ENCODE results near the gene TEAD1. TPM values are rescaled to one million over a fixed set of nuclear protein-coding genes. Genes with fewer than 3 reads are reported as not detected.
"Not testable (repeated sequence)": the region's sequence is repeated elsewhere in the genome, so short reads cannot be mapped to it uniquely, and the experiment has no call there.

Gene TEAD1
- total and polyA plus RNA-seq, 2 donors (not counting 3 experiments of a cell fraction or from before 2014, with no cell fraction given): 15.3 to 49.0 TPM

DNA sequence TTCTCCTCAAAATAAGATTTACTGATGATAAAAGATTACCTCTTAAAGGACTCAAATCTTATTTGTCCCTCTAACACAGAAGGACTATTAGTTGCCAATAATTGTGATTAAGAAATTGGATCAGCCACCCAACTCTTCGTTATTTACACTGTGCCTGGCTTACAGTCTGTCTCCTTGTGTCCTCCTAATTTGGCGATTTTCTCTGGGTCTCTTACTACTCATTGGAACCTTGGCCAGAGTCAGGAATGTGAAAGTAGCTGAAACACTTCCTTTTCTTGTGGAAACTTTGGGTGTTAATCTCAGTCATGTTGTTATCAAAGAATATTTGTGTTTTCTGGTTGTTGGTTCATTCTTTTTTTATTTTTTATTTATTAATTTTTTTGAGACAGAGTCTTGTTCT is 83.2 kb downstream of the TEAD1 start:
- BruUV-seq (replicated peaks): no TSS peak
- no peaks in the 10 kb centered on the region for H3K27me3 ChIP-seq (ENCODE audit: control insufficient read depth in 2 of 2, insufficient read depth in 2 of 2, low read length in 2 of 2)
- intact Hi-C loops (cut with micrococcal nuclease): no loop called here
- TF ChIP-seq GATA2 (IDR thresholded peaks at IDR 0.05; ENCODE audit: insufficient read depth, insufficient read length, low read depth, low read length): no peak
- no peak for TF ChIP-seq FOS (IDR thresholded peaks at IDR 0.05; ENCODE audit: borderline replicate concordance, insufficient read depth, low read length)
- peaks cover 22% of the 10 kb centered on the region for H3K4me1 ChIP-seq (ENCODE audit: control insufficient read depth, extremely low read depth, insufficient read depth, low read length)
- H2AFZ ChIP-seq (ENCODE audit: low read depth, low read length): no peak overlapping the region
- H3K9ac ChIP-seq (replicated peaks; ENCODE audit: extremely low read depth, insufficient read depth, low read length): no peak overlapping the region
- H3K27ac ChIP-seq (ENCODE audit: insufficient read depth, low read depth, low read length): no peak overlapping the region
- H3K4me2 ChIP-seq (ENCODE audit: insufficient read depth, low read length): no peak overlapping the region
- FAIRE-seq (no peak), DNase-seq (ENCODE audit: low read depth, low spot score) (peak; percentile 31)
- H3K79me2 ChIP-seq (ENCODE audit: control insufficient read depth, insufficient read depth, low read length): peaks cover 48% of the 10 kb centered on the region
- ChIA-PET CTCF (interaction anchor here (1.3 to 4.1 kb wide), 2 partner anchors 12 to 35 kb away, joined by 4 to 15 read pairs; no protein-coding TSS in a partner anchor), POLR2A (no interaction called here)
- peaks cover 2% of the 10 kb centered on the region for H3K9me1 ChIP-seq (replicated peaks; ENCODE audit: control insufficient read depth, extremely low read depth, insufficient read depth, low read length)
- H3K4me3 ChIP-seq (replicated peaks in 1 of 3; ENCODE audit: insufficient read depth in 1 of 3, low read depth in 1 of 3, low read length in 3 of 3): no peak overlapping the region
- H3K9me3 ChIP-seq (replicated peaks; ENCODE audit: control insufficient read depth, insufficient read depth, low read length): no peaks in the 10 kb centered on the region
- dilution Hi-C loops (cut with MboI; ENCODE audit: extremely low pct_ligation_motif_present, low sequenced_read_pairs): no loop called here
- H4K20me1 ChIP-seq (replicated peaks; ENCODE audit: control insufficient read depth, extremely low read depth, insufficient read depth, low read length): no peaks in the 10 kb centered on the region
- H3K36me3 ChIP-seq (ENCODE audit: control insufficient read depth in 2 of 2, extremely low read depth in 1 of 2, insufficient read depth in 2 of 2, low read length in 2 of 2): no peaks in the 10 kb centered on the region

DNA sequence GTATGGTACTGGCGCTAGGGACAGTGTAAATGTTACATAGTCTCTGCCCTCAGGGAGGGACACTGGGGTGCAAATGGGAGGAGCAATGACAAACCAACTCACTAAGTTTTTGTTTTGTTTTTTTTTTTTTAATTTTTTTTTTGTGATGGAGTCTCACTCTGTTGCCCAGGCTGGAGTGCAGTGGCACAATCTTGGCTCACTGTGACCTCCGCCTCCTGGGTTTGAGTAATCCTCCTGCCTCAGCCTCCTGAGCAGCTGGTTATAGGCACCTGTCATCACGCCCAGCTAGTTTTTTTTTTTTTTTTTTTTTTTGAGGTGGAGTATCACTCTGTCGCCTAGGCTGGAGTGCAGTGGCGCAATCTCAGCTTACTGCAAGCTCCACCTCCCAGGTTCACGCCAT is 83.9 kb downstream of the TEAD1 start:
- POLR2A ChIA-PET; H3K9ac ChIP-seq (replicated peaks; ENCODE audit: extremely low read depth, insufficient read depth, low read length); DNase-seq (ENCODE audit: low read depth, low spot score); H3K27me3 ChIP-seq (ENCODE audit: control insufficient read depth in 2 of 2, insufficient read depth in 2 of 2, low read length in 2 of 2); H3K9me3 ChIP-seq (replicated peaks; ENCODE audit: control insufficient read depth, insufficient read depth, low read length); H3K27ac ChIP-seq (ENCODE audit: insufficient read depth, low read depth, low read length); H3K9me1 ChIP-seq (replicated peaks; ENCODE audit: control insufficient read depth, extremely low read depth, insufficient read depth, low read length); H3K4me3 ChIP-seq (replicated peaks in 1 of 3; ENCODE audit: insufficient read depth in 1 of 3, low read depth in 1 of 3, low read length in 3 of 3); intact Hi-C loops (cut with micrococcal nuclease); H4K20me1 ChIP-seq (replicated peaks; ENCODE audit: control insufficient read depth, extremely low read depth, insufficient read depth, low read length); H3K4me2 ChIP-seq (ENCODE audit: insufficient read depth, low read length); H2AFZ ChIP-seq (ENCODE audit: low read depth, low read length); H3K36me3 ChIP-seq (ENCODE audit: control insufficient read depth in 2 of 2, extremely low read depth in 1 of 2, insufficient read depth in 2 of 2, low read length in 2 of 2); FAIRE-seq; BruUV-seq (replicated peaks); dilution Hi-C loops (cut with MboI; ENCODE audit: extremely low pct_ligation_motif_present, low sequenced_read_pairs): not testable (repeated sequence)
- H3K79me2 ChIP-seq (ENCODE audit: control insufficient read depth, insufficient read depth, low read length): peaks cover 53% of the 10 kb centered on the region
- CTCF ChIA-PET: interaction anchor here (0.8 kb wide), 1 partner anchor 88 kb away, joined by 3 read pairs; no protein-coding TSS in a partner anchor
- peaks cover 22% of the 10 kb centered on the region for H3K4me1 ChIP-seq (ENCODE audit: control insufficient read depth, extremely low read depth, insufficient read depth, low read length)
